ENCODE measurements around the gene GYG2.

GRCh38 chrX:2793752-2794151, 35.0 kb upstream of the GYG2 start:
- TF ChIP-seq EZH2phosphoT487 (IDR thresholded peaks at IDR 0.05; ENCODE audit: low read depth, severe bottlenecking, unreplicated experiment) (no peak), EZH2 (IDR thresholded peaks at IDR 0.05; ENCODE audit: borderline replicate concordance) (no peak)
- TF ChIP-seq, protein P1, sequence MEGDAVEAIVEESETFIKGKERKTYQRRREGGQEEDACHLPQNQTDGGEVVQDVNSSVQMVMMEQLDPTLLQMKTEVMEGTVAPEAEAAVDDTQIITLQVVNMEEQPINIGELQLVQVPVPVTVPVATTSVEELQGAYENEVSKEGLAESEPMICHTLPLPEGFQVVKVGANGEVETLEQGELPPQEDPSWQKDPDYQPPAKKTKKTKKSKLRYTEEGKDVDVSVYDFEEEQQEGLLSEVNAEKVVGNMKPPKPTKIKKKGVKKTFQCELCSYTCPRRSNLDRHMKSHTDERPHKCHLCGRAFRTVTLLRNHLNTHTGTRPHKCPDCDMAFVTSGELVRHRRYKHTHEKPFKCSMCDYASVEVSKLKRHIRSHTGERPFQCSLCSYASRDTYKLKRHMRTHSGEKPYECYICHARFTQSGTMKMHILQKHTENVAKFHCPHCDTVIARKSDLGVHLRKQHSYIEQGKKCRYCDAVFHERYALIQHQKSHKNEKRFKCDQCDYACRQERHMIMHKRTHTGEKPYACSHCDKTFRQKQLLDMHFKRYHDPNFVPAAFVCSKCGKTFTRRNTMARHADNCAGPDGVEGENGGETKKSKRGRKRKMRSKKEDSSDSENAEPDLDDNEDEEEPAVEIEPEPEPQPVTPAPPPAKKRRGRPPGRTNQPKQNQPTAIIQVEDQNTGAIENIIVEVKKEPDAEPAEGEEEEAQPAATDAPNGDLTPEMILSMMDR (IDR thresholded peaks at IDR 0.05; ENCODE audit: poor library complexity) = no peak

All from hepatocyte (in vitro differentiated cells).